Keratinocyte (primary cell): ENCODE measurements around the gene KIF17. TPM values are rescaled to one million over a fixed set of nuclear protein-coding genes. Genes with fewer than 3 reads are reported as not detected.
A peak's percentile ranks its signal among the peaks of the same experiment; 100 is the strongest.

Source experiments
- DNase-seq: peaks from one replicate; pipeline ENCODE4 v3.0.0-alpha.2; 2011; ENCODE audit warnings: low read depth, missing footprints, low spot score
- FAIRE-seq: peaks from 2 replicates; lab custom pipeline; 2011; peaks lifted over from hg19 to GRCh38; lab: Jason Lieb, UNC
- H2AFZ ChIP-seq: 2 replicates; pipeline ENCODE4 v1.6.0; 2012; ENCODE audit warnings: low read length, control low read depth, inconsistent platforms; ENCODE audit not compliant: control insufficient read depth
- H3K27ac ChIP-seq: 2 replicates; pipeline ENCODE4 v1.5.1; 2011; ENCODE audit warnings: low read length; ENCODE audit not compliant: control insufficient read depth, insufficient read depth
- H3K27me3 ChIP-seq: 3 replicates; pipeline ENCODE4 v1.6.0; 2011; ENCODE audit warnings: low read length; ENCODE audit not compliant: control insufficient read depth, insufficient read depth; ENCODE audit errors: extremely low read depth
- H3K36me3 ChIP-seq, 2 experiments: 2 replicates in 1 of 2; 3 replicates in 1 of 2; pipeline ENCODE4 v1.5.1; 2011; ENCODE audit warnings: low read length in 2 of 2, mild to moderate bottlenecking in 1 of 2; ENCODE audit not compliant: control insufficient read depth in 2 of 2, insufficient read depth in 2 of 2; ENCODE audit errors: extremely low read depth in 1 of 2
- H3K4me1 ChIP-seq: 3 replicates; pipeline ENCODE4 v1.5.1; 2011; ENCODE audit warnings: low read length; ENCODE audit not compliant: control insufficient read depth, insufficient read depth; ENCODE audit errors: extremely low read depth
- H3K4me2 ChIP-seq: 3 replicates; pipeline ENCODE4 v1.6.0; 2011; ENCODE audit warnings: low read depth, low read length; ENCODE audit not compliant: control insufficient read depth, insufficient read depth; ENCODE audit errors: extremely low read depth
- H3K4me3 ChIP-seq, 3 experiments: fragments of 200-600 bp in 1 of 3; sonication (generic) in 1 of 3; 2 replicates in 2 of 3; 3 replicates in 1 of 3; pipeline ENCODE4 v1.5.1; 2011 to 2016; ENCODE audit warnings: low read length in 3 of 3, mild to moderate bottlenecking in 3 of 3, control low read depth in 2 of 3, inconsistent platforms in 1 of 3, low read depth in 1 of 3, mixed read lengths in 1 of 3, mixed run types in 1 of 3, moderate library complexity in 1 of 3; ENCODE audit not compliant: control insufficient read depth in 2 of 3, insufficient read depth in 2 of 3; ENCODE audit errors: extremely low read depth in 1 of 3
- H3K79me2 ChIP-seq: 2 replicates; pipeline ENCODE4 v1.6.0; 2012; ENCODE audit warnings: low read length; ENCODE audit not compliant: control insufficient read depth, insufficient read depth
- H3K9ac ChIP-seq: 3 replicates; pipeline ENCODE4 v1.6.0; 2011; ENCODE audit warnings: low read length; ENCODE audit not compliant: control insufficient read depth, insufficient read depth; ENCODE audit errors: extremely low read depth
- H3K9me1 ChIP-seq: 3 replicates; pipeline ENCODE4 v1.6.0; 2011; ENCODE audit warnings: low read length; ENCODE audit not compliant: control insufficient read depth, insufficient read depth; ENCODE audit errors: extremely low read depth
- H3K9me3 ChIP-seq: 2 replicates; pipeline ENCODE4 v1.5.1; 2012; ENCODE audit warnings: low read depth, low read length; ENCODE audit not compliant: control insufficient read depth
- H4K20me1 ChIP-seq: 3 replicates; pipeline ENCODE4 v1.6.0; 2011; ENCODE audit warnings: low read length; ENCODE audit not compliant: control insufficient read depth, insufficient read depth; ENCODE audit errors: extremely low read depth
- EZH2 ChIP-seq: IDR thresholded peaks from one replicate; pipeline ENCODE4 v1.6.1; 2012; ENCODE audit warnings: inconsistent platforms, mild to moderate bottlenecking, low read length, moderate library complexity
- dilution Hi-C: fragments of 300-500 bp; cut with MboI; formaldehyde crosslinking; loops from one replicate; pipeline ENCODE4 v1.7.0; 2020; ENCODE audit warnings: low sequenced_read_pairs; ENCODE audit not compliant: extremely low pct_ligation_motif_present
- polyA plus RNA-seq, 5 experiments: library from polyadenylated mRNA; depleted of rRNA in 3 of 5; stranded (reverse) in 3 of 5; stranded (forward) in 1 of 5; unstranded in 1 of 5; fragments of >200 nt; gene quantifications; 1 replicate in 1 of 5; 2 replicates in 3 of 5; 3 replicates in 1 of 5; pipeline versions ENCODE4 v1.2.1 to v1.2.3, GENCODE V29; 2011 to 2012; ENCODE audit warnings: missing spikeins in 2 of 5, low read depth in 1 of 5, low replicate concordance in 1 of 5
- TF ChIP-seq, protein P1 (sequence below), 3 experiments: IDR thresholded peaks in 1 of 3; conservative IDR thresholded peaks in 1 of 3; optimal IDR thresholded peaks in 1 of 3; 2 replicates in 2 of 3; 3 replicates in 1 of 3; pipeline versions ENCODE3 to v1.5.1; 2011; ENCODE audit warnings: low read length in 3 of 3, mild to moderate bottlenecking in 3 of 3, moderate library complexity in 2 of 3, control low read depth in 1 of 3, inconsistent platforms in 1 of 3; ENCODE audit not compliant: insufficient read depth in 2 of 3; ENCODE audit errors: extremely low read depth in 1 of 3

Gene KIF17
- polyA plus RNA-seq, 1 donor (not counting 4 experiments of a cell fraction or from before 2014, with no cell fraction given) = 0.90 TPM

DNA sequence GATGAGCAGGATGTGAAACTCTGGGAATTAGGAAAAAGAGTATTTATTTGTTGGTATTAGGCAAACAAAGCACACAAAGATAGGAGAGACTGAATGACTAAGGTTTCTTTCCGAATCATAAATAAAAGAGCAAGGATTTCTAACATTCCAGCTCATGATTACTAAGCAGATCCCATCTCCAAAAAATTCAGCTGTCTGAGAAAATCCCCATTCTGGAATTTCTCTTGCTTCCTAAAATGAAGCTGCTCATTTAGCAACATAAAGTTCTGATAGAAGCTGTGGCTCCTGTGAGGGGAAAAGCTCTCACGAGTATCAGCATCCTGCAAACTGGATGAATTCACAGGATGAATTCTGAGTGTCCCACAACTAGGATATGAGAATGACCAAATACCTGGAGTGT is 21.4 kb upstream of the KIF17 start:
- Histone ChIP-seq H3K4me1 (peaks cover 53% of the 10 kb centered on the region), H3K9me3 (no peaks in the 10 kb centered on the region), H3K79me2 (no peaks in the 10 kb centered on the region), H3K27me3 (no peaks in the 10 kb centered on the region), H3K4me3 (no peak overlapping the region), H3K4me2 (peak overlapping the region; percentile 11), H3K27ac (peak overlapping the region; percentile 63), H4K20me1 (no peaks in the 10 kb centered on the region), H3K9ac (peak overlapping the region; percentile 17), H3K9me1 (no peaks in the 10 kb centered on the region), H2AFZ (no peak overlapping the region), H3K36me3 (peaks cover 9 to 13% of the 10 kb centered on the region in 2 experiments)
- TF ChIP-seq, protein P1, sequence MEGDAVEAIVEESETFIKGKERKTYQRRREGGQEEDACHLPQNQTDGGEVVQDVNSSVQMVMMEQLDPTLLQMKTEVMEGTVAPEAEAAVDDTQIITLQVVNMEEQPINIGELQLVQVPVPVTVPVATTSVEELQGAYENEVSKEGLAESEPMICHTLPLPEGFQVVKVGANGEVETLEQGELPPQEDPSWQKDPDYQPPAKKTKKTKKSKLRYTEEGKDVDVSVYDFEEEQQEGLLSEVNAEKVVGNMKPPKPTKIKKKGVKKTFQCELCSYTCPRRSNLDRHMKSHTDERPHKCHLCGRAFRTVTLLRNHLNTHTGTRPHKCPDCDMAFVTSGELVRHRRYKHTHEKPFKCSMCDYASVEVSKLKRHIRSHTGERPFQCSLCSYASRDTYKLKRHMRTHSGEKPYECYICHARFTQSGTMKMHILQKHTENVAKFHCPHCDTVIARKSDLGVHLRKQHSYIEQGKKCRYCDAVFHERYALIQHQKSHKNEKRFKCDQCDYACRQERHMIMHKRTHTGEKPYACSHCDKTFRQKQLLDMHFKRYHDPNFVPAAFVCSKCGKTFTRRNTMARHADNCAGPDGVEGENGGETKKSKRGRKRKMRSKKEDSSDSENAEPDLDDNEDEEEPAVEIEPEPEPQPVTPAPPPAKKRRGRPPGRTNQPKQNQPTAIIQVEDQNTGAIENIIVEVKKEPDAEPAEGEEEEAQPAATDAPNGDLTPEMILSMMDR (optimal IDR thresholded peaks at IDR 0.05 in 1 of 3, IDR thresholded peaks at IDR 0.05 in 1 of 3, conservative IDR thresholded peaks at IDR 0.05 in 1 of 3; ENCODE audit: extremely low read depth in 1 of 3, insufficient read depth in 2 of 3, low read length in 3 of 3) = no peak
- no peak for TF ChIP-seq EZH2
- DNase-seq (no peak), FAIRE-seq (peak; percentile 17)
- dilution Hi-C loops = no loop called here

DNA sequence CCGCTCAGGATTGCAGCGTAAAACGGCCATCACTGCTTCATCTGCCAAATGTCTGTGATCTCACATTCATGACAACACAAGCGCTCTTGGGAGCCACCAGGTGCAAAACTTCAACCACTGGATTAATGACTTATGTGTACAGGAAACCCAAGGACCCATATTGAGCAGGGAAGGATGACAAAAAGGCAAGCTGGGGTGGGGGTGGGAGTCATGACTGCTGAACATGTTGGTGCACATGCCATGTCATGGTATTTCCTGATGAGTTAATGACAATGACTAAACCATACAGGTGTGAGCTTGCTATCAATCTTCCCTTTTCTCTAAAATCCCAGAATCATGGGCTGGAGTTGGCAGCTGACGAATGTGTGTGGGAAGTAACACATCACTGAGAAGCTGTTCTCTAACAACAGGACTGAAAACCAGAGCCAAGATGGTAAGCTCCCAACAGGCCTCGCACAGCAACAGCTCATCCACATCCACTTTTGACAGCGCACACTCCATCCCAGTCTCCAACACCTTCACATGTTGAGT is 17.8 kb upstream of the KIF17 start:
- DNase-seq (peak; percentile 99), FAIRE-seq (peak; percentile 98)
- Histone ChIP-seq H3K4me1 (peaks cover 65% of the 10 kb centered on the region), H3K27ac (peak overlapping the region; percentile 81), H2AFZ (no peak overlapping the region), H3K9ac (peak overlapping the region; percentile 58), H3K27me3 (no peaks in the 10 kb centered on the region), H3K36me3 (peaks cover 10 to 13% of the 10 kb centered on the region in 2 experiments), H3K79me2 (peaks cover 12% of the 10 kb centered on the region), H3K4me2 (peak overlapping the region; percentile 69), H3K9me1 (no peaks in the 10 kb centered on the region), H3K9me3 (no peaks in the 10 kb centered on the region), H3K4me3 (no peak overlapping the region), H4K20me1 (no peaks in the 10 kb centered on the region)
- dilution Hi-C loops = no loop called here
- no peak for TF ChIP-seq EZH2
- TF ChIP-seq, protein P1 (optimal IDR thresholded peaks at IDR 0.05 in 1 of 3, IDR thresholded peaks at IDR 0.05 in 1 of 3, conservative IDR thresholded peaks at IDR 0.05 in 1 of 3; ENCODE audit: extremely low read depth in 1 of 3, insufficient read depth in 2 of 3, low read length in 3 of 3) = no peak
